GM12874 (cell line): ENCODE measurements around the gene PACS1.

ENCODE experiments used
- CTCF ChIP-seq: IDR thresholded peaks from 2 replicates; pipeline ENCODE4 v1.5.1; 2011; ENCODE audit warnings: low read depth, mild to moderate bottlenecking, control low read depth, low read length, moderate library complexity; ENCODE audit not compliant: insufficient read depth

Gene PACS1

DNA sequence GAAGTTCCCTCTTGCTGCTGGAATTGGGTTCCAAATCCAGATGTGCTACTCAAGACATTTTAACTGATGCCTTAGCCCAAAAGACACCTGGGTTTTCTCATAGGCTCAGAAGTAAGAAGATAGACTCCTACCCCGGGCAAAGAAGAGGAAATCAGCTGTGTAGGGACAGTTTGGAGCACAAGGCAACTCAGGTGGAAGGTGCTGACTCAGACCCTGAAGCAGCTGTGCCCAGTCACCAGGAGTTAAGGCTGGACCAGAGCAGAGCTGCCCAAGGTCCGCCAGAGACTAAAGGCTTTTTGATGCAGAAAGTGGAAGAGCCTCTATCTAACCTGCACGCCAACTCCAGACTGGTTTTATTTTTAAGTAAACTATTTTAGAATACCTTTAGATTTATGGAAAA is 177.7 kb downstream of the PACS1 start:
- no peak for TF ChIP-seq CTCF

GRCh38 chr11:66248903-66249302 is 178.8 kb downstream of the PACS1 start:
- TF ChIP-seq CTCF: no peak

GRCh38 chr11:66251809-66252208 is 181.7 kb downstream of the PACS1 start:
- TF ChIP-seq CTCF: no peak

GRCh38 chr11:66258473-66258893 is 188.4 kb downstream of the PACS1 start:
- TF ChIP-seq CTCF: no peak

DNA sequence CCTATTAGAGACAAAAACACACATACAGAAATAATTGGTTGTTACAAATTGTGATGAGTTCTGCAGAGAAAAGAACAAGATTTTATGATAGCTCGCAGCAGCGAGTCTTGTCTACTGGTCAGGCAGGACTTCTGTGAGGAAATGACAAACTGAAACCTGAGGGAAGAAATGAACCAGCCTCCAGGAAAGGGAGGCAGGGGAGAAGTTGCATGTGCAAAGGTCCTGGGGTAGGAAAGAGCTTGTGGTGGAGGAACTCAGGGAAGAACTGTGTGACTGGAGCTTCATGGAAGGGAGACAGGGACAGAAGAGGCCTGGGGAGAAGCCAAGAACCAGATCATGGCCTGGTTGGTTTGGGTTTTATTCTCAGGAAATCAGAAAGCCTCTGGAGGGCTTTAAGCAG is 189.2 kb downstream of the PACS1 start:
- no peak for TF ChIP-seq CTCF

GRCh38 chr11:66259956-66260355 is 189.9 kb downstream of the PACS1 start:
- TF ChIP-seq CTCF: no peak

GRCh38 chr11:66261578-66261977 is 191.5 kb downstream of the PACS1 start:
- no peak for TF ChIP-seq CTCF

DNA sequence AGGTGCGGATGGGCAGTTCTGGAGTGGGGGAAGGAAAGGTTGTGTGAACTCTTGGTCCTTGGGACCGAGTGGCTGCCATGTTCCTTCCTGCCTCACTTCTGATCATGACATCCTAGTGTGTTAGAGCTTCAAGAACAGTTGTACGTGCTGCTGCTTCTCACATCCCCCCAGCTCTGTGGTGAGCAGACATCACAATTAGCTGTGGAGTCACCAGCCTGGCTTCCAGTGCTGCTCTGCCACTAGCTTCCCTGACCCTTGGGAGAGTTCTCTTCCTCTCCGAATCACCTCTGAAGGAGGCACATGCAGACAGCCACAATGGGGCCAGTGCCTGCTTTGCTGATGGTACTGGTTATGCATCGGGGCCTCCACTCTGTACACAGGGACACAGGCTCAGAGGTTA is 192.1 kb downstream of the PACS1 start:
- TF ChIP-seq CTCF: no peak
